ENCODE results near the gene BAHCC1.

The BAHCC1 gene

DNA sequence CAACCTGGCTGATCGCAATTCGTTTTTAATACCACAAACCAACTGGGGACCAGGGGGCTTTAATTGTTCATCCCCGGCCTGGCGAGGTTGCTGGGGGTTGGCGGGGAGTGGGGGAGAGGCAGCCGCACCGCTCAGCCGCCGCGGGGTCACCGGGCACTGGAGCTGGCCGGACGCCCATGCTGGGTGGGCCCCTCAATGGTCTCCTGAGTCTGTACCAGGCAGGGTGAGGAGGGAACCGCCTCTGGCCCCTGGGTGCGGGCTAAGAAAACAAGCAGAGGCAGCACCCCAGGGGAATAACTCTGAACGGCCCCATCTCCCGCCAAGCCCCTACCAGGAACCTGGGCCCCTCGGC, 73.5 kb downstream of the BAHCC1 start:
- no peak overlapping the region for H3K9ac ChIP-seq (ENCODE audit: low read length)

DNA sequence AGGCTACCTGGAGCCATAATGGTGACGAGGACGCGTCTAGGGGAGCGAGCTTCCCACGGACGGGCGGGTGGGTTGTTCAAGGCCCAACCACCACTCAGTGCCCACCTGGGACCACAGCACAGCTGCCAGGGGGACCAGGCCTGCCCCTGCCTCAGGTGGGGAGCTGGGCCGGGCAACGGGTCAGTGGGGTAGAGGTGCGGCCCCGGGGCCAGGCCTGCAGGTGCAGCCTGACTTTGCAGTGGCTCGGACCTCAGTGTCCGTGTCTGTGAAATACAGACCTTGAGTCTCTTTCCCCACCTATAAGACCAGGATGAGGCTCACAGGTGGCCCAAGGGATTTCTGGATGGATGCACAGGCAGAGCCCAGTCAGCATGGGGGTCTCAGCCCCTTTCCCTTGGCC, 74.0 kb downstream of the BAHCC1 start:
- H3K9ac ChIP-seq (ENCODE audit: low read length): no peak overlapping the region
- H3K27me3 ChIP-seq (ENCODE audit: control insufficient read depth, insufficient read depth, low read length): no peaks in the 10 kb centered on the region
- no peaks in the 10 kb centered on the region for H3K4me1 ChIP-seq (ENCODE audit: control insufficient read depth, insufficient read depth, low read length)
- no peaks in the 10 kb centered on the region for H3K36me3 ChIP-seq (ENCODE audit: control insufficient read depth, insufficient read depth, low read length)
- no peak overlapping the region for H3K4me3 ChIP-seq (ENCODE audit: low read length)
- no peak overlapping the region for H3K27ac ChIP-seq (ENCODE audit: low read depth, low read length)

More for the DNA sequence above, 73.5 kb downstream of the BAHCC1 start:
- no peak overlapping the region for H3K27ac ChIP-seq (ENCODE audit: low read depth, low read length)
- H3K36me3 ChIP-seq (ENCODE audit: control insufficient read depth, insufficient read depth, low read length): no peaks in the 10 kb centered on the region
- no peaks in the 10 kb centered on the region for H3K4me1 ChIP-seq (ENCODE audit: control insufficient read depth, insufficient read depth, low read length)
- no peaks in the 10 kb centered on the region for H3K27me3 ChIP-seq (ENCODE audit: control insufficient read depth, insufficient read depth, low read length)
- H3K4me3 ChIP-seq (ENCODE audit: low read length): no peak overlapping the region

DNA sequence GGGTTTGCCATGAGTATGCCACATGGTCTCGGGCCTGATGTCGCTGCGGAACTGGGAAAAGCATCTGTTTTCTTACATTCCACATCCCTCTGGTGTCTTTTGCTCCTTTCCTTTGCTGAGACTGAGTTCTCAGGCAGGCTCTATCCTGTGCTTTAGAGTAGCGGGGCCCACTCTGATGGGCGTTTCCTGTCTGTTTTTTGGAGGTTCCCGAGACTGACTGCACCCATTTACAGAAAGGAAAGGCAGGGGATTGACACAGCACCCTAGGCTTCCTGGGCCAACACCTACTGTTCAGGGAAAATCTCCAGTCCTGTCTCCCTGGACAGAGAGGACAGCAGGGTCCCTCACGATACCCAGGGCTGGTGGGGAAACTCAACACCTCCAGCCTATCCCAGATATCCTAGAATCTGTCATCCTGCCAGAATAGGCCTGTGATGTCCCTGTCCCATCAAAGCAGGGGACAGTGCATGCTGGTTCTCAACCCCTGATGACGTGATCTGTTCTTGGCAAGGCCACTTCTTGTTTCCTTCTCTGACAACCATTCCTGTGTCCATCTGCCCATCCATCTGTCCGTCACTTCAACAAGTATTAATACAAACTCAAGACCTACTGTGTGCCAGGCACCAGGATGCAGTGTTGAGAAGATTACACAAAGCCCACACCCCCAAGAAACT, 75.2 kb downstream of the BAHCC1 start:
- no peak overlapping the region for H3K9ac ChIP-seq (ENCODE audit: low read length)
- H3K27me3 ChIP-seq (ENCODE audit: control insufficient read depth, insufficient read depth, low read length): no peaks in the 10 kb centered on the region
- H3K36me3 ChIP-seq (ENCODE audit: control insufficient read depth, insufficient read depth, low read length): no peaks in the 10 kb centered on the region
- no peaks in the 10 kb centered on the region for H3K4me1 ChIP-seq (ENCODE audit: control insufficient read depth, insufficient read depth, low read length)
- no peak overlapping the region for H3K27ac ChIP-seq (ENCODE audit: low read depth, low read length)
- H3K4me3 ChIP-seq (ENCODE audit: low read length): no peak overlapping the region

DNA sequence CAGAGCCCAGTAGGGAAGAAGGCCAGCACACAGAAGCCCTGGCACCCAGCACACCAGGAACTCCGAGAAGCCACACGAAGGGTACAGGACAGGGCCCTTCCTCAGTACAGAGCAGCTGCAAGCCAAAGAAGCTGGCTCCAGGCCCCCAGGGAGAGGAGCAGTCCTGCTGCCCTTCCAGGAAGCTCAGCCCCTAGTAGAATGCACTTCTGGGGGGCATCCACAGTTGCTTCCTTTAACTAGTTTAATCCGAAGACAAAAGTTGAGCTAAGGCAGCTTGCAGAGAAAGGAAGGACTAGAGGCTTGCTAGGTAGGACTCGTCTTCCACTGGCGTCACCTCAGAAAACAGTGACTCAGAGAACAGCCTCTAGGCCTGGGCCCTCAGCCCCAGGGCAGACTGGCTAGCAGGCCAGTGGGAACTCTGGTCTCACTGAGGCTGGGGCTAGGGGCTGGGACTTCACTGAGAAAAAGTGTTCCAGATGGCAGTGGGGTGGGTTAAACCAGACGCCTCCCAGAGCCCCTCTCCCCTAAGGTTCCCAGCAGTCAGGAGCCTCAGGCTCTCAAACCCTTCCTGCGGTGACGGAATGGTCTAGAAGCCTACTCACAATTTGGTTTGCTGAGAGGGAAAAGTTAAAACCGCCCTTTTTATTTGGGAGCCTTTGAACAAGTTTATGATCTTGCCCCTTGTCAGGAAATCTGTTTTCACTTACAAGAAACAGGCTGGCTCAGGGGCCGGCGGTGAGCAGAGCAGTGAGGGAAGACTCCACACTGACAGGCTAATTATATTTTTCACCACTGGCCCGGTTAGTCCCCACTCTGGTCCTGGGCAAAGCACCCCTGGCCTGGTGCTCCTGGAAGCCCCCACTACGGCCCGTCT, 75.9 kb downstream of the BAHCC1 start:
- Histone ChIP-seq H3K9ac (ENCODE audit: low read length) (no peak overlapping the region), H3K27me3 (ENCODE audit: control insufficient read depth, insufficient read depth, low read length) (no peaks in the 10 kb centered on the region), H3K27ac (ENCODE audit: low read depth, low read length) (no peak overlapping the region), H3K4me1 (ENCODE audit: control insufficient read depth, insufficient read depth, low read length) (no peaks in the 10 kb centered on the region), H3K4me3 (ENCODE audit: low read length) (no peak overlapping the region), H3K36me3 (ENCODE audit: control insufficient read depth, insufficient read depth, low read length) (no peaks in the 10 kb centered on the region)

DNA sequence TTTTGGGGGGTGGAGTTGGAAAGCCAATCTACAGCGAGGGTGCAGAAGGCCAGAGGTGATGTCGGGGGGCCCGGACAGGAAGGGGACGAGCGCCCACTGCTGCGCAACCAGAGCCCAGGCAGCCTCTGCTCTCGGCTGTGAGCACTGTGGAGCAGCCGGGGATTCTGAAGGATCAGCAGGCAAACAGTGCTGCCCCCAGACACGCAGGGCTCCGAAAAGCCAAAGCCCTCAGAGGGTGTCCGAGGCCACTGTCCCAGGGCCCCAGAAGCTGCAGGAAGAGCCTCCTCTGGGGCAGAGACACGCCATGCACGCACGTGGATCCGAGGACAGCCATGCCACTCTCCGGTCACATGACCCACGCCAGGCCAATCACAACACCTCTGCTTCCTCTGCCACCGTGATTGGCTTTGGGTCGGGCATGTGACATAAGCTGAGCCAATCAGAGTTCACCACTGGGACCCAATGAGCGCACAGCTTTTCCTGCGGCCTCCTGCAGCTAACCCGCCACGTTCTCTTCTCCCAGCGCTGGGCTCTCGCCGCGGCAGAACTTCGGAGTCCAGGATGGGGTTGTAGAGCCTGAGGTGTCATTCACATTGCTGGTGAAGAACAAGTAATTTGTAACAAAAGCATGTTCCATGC, 76.7 kb downstream of the BAHCC1 start:
- Histone ChIP-seq H3K27ac (ENCODE audit: low read depth, low read length) (no peak overlapping the region), H3K4me3 (ENCODE audit: low read length) (peak overlapping the region; percentile 38), H3K27me3 (ENCODE audit: control insufficient read depth, insufficient read depth, low read length) (no peaks in the 10 kb centered on the region), H3K4me1 (ENCODE audit: control insufficient read depth, insufficient read depth, low read length) (no peaks in the 10 kb centered on the region), H3K9ac (ENCODE audit: low read length) (no peak overlapping the region), H3K36me3 (ENCODE audit: control insufficient read depth, insufficient read depth, low read length) (no peaks in the 10 kb centered on the region)

DNA sequence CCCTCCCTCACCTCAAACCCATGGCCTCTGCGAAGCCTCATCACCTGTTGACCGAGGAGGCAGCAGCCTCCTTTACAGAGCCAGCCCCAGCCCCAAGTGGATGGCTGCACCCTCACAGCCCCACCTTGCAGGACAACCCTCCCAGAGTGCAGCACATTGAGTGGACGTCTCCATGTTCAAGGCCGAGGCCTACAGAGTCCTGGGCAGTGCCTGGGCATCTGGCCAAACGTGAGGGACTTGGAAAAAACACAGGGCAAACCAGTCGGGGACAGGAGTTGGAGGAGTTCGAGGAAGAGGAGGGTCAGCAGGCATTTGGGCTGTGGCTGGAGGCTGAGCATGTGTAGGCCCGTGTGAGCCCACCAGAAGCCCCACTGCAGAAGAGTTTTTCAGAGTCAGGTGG, 77.8 kb downstream of the BAHCC1 start:
- no peak overlapping the region for H3K27ac ChIP-seq (ENCODE audit: low read depth, low read length)
- H3K36me3 ChIP-seq (ENCODE audit: control insufficient read depth, insufficient read depth, low read length): no peaks in the 10 kb centered on the region
- no peaks in the 10 kb centered on the region for H3K4me1 ChIP-seq (ENCODE audit: control insufficient read depth, insufficient read depth, low read length)
- no peaks in the 10 kb centered on the region for H3K27me3 ChIP-seq (ENCODE audit: control insufficient read depth, insufficient read depth, low read length)
- no peak overlapping the region for H3K9ac ChIP-seq (ENCODE audit: low read length)
- H3K4me3 ChIP-seq (ENCODE audit: low read length): no peak overlapping the region

DNA sequence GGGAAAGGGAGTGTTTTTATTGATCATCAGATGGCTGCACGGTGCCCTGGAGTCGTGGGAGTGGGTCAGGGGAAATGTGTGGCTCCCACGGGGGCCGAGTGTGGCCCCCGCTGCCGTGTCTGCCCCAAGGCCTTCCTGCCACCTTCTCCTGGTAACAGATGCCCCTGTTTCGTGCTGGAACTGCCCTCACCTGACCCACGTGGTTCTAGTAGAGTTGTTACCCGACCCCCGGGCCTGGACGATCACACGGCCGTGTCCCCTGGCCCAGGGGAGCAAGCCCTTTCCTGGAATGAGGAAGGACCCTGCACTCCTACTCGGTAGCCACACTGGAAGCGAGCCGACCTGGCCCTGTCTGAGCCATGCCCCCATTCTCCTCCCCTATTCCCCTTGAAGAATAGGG, 79.7 kb downstream of the BAHCC1 start:
- H3K4me1 ChIP-seq (ENCODE audit: control insufficient read depth, insufficient read depth, low read length): no peaks in the 10 kb centered on the region
- H3K4me3 ChIP-seq (ENCODE audit: low read length): no peak overlapping the region
- no peak overlapping the region for H3K9ac ChIP-seq (ENCODE audit: low read length)
- no peak overlapping the region for H3K27ac ChIP-seq (ENCODE audit: low read depth, low read length)
- no peaks in the 10 kb centered on the region for H3K36me3 ChIP-seq (ENCODE audit: control insufficient read depth, insufficient read depth, low read length)
- peaks cover 5% of the 10 kb centered on the region for H3K27me3 ChIP-seq (ENCODE audit: control insufficient read depth, insufficient read depth, low read length)

DNA sequence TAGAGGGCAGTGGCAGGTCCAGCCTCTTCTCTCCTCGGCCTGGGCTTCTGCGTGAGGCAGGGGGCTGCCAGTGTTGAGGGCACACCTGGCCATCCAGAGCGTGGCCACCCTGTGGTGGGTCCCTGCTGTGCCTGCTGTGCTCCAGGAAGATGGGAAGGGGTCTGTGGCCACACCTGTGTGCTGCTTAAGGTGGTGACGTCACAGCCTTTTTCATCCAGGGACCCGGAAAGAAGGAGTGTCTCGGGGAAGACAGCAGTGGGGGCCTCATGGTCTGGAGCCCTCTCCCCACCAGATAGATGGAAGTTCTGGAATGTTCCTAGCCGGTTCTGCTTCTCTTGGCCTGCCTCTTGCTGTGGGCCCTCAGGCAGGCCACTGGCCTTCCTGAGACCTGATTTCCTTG, 80.8 kb downstream of the BAHCC1 start:
- no peak overlapping the region for H3K4me3 ChIP-seq (ENCODE audit: low read length)
- no peaks in the 10 kb centered on the region for H3K4me1 ChIP-seq (ENCODE audit: control insufficient read depth, insufficient read depth, low read length)
- no peak overlapping the region for H3K9ac ChIP-seq (ENCODE audit: low read length)
- H3K27me3 ChIP-seq (ENCODE audit: control insufficient read depth, insufficient read depth, low read length): peaks cover 12% of the 10 kb centered on the region
- no peak overlapping the region for H3K27ac ChIP-seq (ENCODE audit: low read depth, low read length)
- H3K36me3 ChIP-seq (ENCODE audit: control insufficient read depth, insufficient read depth, low read length): no peaks in the 10 kb centered on the region

DNA sequence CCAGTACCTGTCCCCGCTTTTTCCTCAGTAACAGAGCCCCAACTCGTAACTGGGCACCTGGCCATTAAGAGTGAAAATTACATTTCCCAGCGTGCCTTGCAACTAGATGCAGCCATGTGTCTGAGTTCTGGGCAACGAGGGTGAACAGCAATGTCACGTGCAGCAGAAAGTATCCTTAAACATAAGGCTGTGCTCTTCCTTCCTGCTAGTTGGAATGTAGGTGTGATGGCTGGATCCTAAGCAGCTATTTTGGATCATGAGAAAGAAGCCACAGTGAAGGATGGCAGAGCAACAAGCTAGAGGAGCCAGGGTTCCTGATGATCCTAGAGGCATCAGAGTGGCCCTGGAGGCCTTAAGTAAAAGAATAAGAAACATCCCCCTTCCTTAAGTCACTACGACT, 81.4 kb downstream of the BAHCC1 start:
- H3K4me3 ChIP-seq (ENCODE audit: low read length): no peak overlapping the region
- no peaks in the 10 kb centered on the region for H3K4me1 ChIP-seq (ENCODE audit: control insufficient read depth, insufficient read depth, low read length)
- H3K27me3 ChIP-seq (ENCODE audit: control insufficient read depth, insufficient read depth, low read length): peaks cover 12% of the 10 kb centered on the region

DNA sequence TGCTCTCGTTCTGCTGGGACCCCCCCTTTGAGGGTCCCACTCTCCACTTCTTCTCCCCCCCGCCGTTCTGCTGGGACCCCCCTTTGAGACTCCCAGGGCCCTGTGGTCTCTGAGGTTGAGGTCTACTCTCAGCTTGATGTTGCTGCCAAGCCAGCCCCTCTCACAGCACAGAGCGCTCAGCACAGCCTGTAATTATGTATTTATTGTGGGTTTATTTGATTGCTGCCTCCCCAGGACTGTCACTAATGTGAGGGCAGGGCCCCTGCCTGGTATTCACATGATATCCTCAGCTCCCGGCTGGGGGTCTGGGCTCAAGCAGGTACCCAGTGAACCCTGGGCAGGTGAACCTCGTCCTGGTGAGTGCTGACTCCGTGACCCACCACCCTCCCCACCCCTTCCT, 81.9 kb downstream of the BAHCC1 start:
- Histone ChIP-seq H3K36me3 (ENCODE audit: control insufficient read depth, insufficient read depth, low read length) (no peaks in the 10 kb centered on the region), H3K9ac (ENCODE audit: low read length) (no peak overlapping the region), H3K27me3 (ENCODE audit: control insufficient read depth, insufficient read depth, low read length) (peaks cover 12% of the 10 kb centered on the region), H3K27ac (ENCODE audit: low read depth, low read length) (no peak overlapping the region), H3K4me3 (ENCODE audit: low read length) (no peak overlapping the region), H3K4me1 (ENCODE audit: control insufficient read depth, insufficient read depth, low read length) (no peaks in the 10 kb centered on the region)

More for the DNA sequence above, 81.4 kb downstream of the BAHCC1 start:
- Histone ChIP-seq H3K36me3 (ENCODE audit: control insufficient read depth, insufficient read depth, low read length) (no peaks in the 10 kb centered on the region), H3K27ac (ENCODE audit: low read depth, low read length) (no peak overlapping the region), H3K9ac (ENCODE audit: low read length) (no peak overlapping the region)

DNA sequence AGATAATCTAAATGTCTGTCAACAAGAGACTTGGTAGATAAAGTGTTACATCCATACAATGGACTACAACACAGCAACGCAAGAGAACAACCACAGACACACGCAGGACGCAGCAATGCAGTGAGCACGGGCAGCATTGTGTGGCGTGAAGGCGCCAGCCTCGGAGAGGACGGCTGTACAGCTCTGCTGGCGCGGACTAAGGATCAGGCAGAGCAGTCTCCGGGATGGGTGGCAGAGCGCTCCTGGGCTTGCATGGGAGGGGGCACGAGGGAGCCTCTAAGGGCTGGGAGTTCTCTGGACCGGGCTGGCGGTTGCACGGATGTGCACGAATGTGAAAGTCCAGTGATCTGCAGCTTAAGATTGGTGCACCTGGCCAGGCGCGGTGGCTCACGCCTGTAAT, 82.9 kb downstream of the BAHCC1 start:
- Histone ChIP-seq H3K27ac (ENCODE audit: low read depth, low read length) (no peak overlapping the region), H3K4me3 (ENCODE audit: low read length) (no peak overlapping the region), H3K9ac (ENCODE audit: low read length) (no peak overlapping the region), H3K4me1 (ENCODE audit: control insufficient read depth, insufficient read depth, low read length) (no peaks in the 10 kb centered on the region), H3K36me3 (ENCODE audit: control insufficient read depth, insufficient read depth, low read length) (no peaks in the 10 kb centered on the region), H3K27me3 (ENCODE audit: control insufficient read depth, insufficient read depth, low read length) (peaks cover 12% of the 10 kb centered on the region)

DNA sequence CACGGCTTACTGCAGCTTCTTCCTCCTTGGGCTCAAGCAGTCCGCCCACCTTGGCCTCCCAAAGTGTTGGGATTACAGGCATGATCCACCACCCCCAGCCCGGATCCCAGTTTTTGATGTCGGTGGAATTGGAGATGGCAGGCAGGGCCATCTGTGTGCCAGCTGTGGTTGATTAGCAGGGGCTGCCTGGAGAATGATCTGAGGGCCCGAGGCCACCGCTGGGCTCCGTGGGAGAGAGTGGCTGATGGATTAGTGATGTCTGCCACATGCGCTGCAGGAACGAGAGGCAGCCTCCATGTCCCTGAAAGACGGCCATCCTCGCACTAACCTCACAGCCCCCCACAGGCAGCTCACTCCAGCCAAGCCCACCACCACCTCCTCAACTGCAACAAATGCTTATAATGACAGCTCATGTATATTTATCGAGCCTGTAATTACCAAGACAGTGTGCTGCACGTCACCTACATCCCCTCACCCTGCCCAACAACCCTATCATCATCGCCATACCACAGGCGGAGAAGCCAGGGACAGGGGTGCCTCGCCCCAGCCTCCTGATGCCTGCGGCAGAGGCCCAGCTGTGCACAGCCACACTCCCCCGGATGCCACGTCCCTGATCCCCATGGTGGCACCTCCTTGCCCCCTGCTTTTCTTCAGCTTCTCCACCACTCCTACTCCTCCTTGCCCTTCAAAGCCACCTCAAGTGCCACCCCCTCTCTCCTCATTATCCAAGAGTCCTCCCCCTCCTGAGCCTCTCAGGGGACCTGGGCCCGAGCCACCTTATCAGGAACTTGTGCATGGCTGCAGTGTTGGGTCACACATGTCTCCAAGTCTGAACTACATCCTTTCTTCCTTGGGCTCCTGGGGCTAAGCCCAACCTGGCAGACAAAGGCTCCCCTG, 84.2 kb downstream of the BAHCC1 start:
- no peak overlapping the region for H3K27ac ChIP-seq (ENCODE audit: low read depth, low read length)
- peaks cover 2% of the 10 kb centered on the region for H3K4me1 ChIP-seq (ENCODE audit: control insufficient read depth, insufficient read depth, low read length)
- no peak overlapping the region for H3K4me3 ChIP-seq (ENCODE audit: low read length)
- peaks cover 12% of the 10 kb centered on the region for H3K27me3 ChIP-seq (ENCODE audit: control insufficient read depth, insufficient read depth, low read length)
- H3K36me3 ChIP-seq (ENCODE audit: control insufficient read depth, insufficient read depth, low read length): no peaks in the 10 kb centered on the region
- no peak overlapping the region for H3K9ac ChIP-seq (ENCODE audit: low read length)

Measured in rectal smooth muscle tissue (tissue), 1 donor.